Measurements from ENCODE around the gene EBNA1BP2.
"Not testable (repeated sequence)": the region's sequence is repeated elsewhere in the genome, so short reads cannot be mapped to it uniquely, and the experiment has no call there.

The EBNA1BP2 gene, protein sequence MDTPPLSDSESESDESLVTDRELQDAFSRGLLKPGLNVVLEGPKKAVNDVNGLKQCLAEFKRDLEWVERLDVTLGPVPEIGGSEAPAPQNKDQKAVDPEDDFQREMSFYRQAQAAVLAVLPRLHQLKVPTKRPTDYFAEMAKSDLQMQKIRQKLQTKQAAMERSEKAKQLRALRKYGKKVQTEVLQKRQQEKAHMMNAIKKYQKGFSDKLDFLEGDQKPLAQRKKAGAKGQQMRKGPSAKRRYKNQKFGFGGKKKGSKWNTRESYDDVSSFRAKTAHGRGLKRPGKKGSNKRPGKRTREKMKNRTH

DNA sequence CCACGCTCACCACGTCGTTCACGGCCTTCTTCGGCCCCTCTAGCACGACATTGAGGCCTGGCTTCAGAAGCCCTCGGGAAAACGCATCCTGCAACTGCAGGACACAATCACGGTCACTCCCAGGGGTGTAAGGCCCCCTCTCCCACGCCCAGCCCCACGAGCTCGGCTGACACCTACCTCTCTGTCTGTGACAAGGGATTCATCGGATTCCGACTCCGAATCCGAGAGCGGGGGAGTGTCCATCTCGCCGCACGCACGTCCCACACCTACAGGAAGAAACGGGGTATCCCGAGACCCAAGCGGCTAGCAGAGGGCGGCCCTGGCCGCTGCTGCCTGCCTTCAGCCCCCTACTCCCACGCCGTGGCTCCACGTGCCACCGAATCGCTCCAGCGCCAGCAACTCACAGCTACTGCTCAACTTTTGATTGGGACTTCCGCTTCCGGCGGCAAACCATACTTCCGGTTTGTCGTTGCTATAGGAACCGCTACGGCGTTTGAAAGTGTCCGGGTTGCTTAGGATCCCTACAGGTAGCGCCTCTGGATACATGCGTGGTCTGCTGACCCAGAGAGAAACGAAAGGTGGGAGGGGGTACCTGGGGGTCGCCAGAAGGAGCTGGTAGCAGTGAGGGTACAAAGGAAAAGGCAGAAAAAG is at the start of gene EBNA1BP2, which contains the start of gene CFAP57:
Gene EBNA1BP2, minus strand, starts transcription at position 415 of the 651 bp plus-strand sequence. Its CDS starts 172 bp downstream, at position 243.
Gene CFAP57, plus strand, starts transcription at position 455 of the 651 bp plus-strand sequence. CDS start 424 bp downstream, outside the sequence.
- peak; percentile 89 for DNase-seq (ENCODE audit: low read depth)

- no peak for DNase-seq (ENCODE audit: low read depth)
These were observed 49.7 kb upstream of the EBNA1BP2 start for GRCh38 chr1:43221797-43222196.

DNA sequence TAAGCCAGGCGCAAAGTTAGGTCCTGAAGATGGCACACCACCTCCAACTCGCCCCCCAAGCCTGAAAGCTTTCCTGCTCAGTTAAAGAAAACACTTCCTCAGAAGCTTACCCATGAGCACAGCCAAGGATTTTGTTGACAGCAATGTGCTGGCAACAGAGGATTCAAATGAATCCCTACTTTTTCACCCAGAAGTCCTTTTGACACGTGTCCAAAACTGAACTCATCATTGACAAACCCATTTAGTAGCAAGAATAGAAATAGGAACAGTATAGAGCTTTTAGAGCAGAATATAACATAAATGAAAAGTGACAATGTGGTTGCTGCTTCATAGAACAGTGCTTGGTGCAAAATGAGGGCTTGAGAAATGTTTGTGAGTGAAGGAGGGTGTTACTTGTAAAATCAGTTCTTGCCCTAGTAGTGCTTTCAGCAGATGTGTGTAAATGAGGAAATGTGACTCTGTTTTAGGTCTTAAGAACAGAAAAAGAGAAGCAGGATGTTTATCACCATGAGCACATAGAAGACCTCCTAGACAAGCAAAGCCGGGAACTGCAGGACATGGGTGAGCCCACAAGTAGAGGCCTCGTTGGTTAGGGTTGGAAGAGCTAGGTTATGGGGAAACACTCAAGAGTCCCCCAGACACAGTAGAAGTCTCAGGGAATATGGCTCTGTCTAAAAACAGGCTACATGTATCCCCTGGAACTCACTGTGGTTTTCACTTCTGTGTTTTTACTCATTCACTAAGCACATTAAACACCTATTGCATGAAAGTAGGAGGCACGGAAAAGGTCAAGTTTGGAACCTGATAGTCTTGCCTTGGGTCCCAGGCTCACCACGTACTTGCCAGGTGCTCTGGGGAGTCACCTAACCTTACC is 49.1 kb upstream of the EBNA1BP2 start:
- no peak for DNase-seq (ENCODE audit: low read depth)

DNA sequence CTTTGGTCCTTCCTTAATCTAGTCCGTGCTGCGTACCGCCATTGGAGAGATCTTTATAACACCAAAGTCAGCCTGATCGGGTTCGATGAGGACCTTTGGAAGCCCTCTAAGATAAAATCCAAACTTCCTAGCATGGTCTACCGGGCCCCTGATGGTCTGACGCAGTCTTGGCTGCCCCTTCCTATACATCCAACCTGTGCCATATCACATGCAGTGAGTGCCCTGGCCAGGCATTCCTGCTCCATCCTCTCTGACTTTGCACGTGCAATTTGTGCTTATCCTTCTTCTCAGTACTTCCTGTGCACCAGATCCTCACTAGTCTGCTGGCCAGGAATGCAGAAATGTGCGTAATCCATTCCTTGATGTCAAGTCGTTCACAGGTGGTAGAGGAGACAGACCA is 45.7 kb upstream of the EBNA1BP2 start:
- DNase-seq (ENCODE audit: low read depth), result no peak

DNA sequence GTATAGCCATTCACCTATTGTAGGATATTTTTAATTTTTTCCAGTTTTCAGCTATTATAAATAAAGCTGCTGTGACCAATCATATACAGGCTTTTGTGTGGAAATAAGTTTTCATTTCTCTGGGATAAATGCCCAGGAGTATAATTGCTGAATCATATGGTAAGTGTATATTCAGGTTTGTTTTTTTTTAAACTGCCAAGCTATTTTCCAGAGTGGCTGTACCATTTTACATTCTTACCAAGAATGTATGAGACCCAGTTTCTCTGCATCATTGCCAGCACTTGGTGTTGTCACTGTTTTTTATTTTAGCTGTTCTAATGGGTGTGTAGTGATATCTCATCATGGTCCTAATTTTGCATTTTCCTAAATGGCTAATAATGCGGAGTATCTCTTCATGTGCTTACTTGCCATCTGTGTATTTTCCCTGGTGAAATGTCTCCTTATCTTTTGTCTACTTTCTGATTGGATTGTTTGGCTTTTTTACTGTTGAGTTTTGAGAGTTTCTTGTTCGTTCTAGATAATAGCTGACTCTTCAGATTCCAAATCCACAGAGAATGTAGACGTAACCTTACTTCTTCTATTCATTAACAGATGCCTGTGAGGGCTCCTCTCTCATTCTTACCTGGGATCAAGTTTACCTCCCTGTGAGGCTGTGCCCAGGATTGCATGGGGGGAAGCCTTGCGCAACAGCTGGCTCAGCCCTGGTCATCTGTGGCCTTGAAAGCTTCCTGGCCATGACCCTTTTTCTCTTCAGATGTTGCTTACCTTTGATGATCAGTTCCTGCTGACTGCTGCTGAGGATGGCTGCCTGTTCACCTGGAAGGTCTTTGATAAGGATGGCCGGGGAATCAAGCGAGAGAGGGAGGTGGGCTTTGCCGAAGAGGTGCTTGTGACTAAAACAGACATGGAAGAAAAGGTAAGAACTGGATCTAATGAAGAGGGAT is 42.7 kb upstream of the EBNA1BP2 start:
- no peak for DNase-seq (ENCODE audit: low read depth)

- not testable (repeated sequence) for DNase-seq (ENCODE audit: low read depth)
These were observed 36.2 kb upstream of the EBNA1BP2 start for GRCh38 chr1:43208277-43208676.

DNA sequence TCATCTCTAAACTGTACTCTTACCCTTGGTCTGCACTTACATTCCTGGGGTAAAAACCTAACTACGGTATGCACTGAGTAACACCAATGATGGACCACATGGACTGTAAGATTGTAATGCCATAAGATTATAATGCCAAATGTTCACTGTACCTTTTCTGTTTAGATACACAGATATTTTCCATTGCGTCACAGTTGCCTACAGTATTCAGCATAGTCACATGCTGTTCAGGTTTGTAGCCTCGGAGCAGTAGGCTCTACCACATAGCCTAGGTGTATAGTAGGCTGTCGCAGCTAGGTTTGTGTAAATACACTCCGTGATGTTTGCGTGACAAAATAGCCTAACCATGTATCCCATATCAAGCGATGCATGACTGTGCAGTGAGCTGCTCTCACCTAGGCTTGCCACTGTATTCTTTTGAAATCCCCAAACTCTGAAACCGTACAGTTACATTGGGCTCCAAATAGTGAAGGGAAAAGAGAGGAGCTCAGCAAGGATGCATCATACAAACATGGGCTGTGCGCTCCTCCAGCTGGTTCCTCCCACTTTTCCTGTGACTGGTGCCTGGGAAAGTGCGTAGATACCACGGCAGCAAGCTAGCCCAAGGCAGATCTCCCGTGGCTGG is 35.3 kb upstream of the EBNA1BP2 start:
- DNase-seq (ENCODE audit: low read depth), result no peak

DNA sequence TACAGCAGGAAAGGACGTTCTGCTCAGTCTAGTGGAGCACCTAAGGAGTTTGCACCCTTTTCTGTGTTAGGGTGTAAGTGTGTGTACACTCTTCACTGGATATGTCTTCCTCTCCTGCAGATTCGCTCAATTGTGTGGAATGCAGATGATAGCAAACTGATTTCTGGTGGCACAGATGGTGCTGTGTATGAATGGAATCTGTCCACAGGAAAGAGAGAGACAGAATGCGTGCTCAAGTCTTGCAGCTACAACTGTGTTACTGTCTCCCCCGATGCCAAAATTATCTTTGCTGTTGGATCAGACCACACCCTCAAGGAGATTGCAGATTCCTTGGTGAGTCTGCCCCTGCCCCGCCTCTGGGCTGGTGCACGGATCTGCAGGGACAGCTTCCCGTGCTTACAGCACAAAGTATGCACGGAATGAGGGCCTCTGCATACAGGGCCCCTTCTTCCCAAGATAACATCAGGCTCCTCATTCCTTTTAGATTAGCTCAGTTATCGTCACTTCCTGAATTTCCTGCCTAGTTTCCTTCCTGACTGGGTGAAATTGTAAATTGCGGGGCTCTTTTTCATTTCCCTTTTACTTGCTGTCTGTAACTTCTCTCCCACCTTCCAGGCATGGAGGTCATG is 34.6 kb upstream of the EBNA1BP2 start:
- no peak for DNase-seq (ENCODE audit: low read depth)

GRCh38 chr1:43205671-43206070 is 33.6 kb upstream of the EBNA1BP2 start:
- no peak for DNase-seq (ENCODE audit: low read depth)

DNA sequence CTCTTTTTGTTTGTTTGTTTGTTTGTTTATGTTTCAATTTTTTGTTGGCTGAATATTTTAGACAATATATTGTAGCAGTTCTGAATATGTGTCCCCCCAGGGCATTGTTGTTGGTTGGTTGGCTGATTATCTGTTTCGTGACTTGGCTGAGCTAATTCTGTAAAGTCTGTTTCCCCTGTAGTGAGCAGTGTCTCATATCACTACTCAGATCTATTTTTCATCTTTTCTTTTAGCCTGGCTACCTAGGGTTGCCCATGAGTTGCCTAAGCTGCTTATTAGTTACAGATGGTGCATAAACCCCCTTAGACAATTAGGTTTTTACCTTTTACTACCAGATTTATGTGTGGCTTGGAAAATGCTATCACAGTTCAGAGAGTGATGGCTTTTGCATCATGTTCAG is 32.3 kb upstream of the EBNA1BP2 start:
- no peak for DNase-seq (ENCODE audit: low read depth)

DNA sequence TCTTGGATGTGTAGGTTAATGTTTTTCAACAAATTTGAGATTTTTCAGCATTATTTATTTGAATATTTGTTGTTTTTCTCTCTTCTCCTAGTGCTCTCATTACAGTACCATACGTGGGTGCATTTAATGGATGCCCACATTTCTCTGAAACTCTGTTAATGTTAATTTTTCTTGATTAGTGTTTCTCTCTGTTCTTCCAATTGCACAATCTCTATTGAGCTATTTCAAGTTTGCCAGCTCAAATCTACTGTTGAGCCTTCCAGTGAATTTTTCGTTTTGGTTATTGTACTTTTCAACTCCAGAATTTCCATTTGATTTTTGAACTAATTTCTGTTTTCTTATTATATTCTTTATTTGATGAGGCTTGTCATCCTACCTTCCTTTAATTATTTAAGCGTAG is 31.8 kb upstream of the EBNA1BP2 start:
- DNase-seq (ENCODE audit: low read depth), result no peak

- no peak for DNase-seq (ENCODE audit: low read depth)
These were observed 27.1 kb upstream of the EBNA1BP2 start for GRCh38 chr1:43199093-43199726.

DNA sequence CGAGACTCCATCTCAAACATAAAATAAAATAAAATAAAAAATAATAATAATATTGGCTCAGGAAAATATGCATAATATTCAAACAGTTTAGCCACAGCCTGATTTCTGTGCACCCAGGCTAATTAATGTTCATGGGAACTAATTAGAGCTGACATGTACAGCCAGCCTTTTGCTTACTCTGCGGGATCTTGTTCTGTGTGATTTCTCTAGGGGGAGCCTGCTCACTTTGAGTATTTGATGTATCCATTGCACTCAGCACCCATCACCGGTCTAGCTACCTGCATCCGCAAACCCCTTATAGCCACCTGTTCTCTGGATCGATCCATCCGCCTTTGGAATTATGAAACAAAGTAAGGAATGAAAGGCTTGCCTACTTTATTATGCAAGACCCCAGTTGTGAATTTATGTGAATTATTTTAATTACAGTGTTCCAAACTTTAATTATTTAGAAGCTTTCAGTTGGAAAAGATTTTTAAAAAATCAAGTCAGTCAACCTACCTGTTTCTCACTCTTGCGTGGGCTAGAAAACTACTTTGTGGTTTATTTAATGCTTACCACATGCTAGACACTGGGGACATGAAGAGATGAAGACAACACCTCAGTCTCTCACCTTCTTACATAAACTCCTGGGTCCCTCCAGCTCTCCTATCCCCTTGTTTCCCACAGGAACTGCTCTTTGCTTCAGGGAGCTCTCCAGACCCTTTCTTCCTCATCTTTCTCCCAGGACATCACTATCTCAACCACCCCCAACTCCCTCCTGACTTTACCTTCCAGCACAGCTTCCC is 25.4 kb upstream of the EBNA1BP2 start:
- DNase-seq (ENCODE audit: low read depth), result no peak

- DNase-seq (ENCODE audit: low read depth), result no peak
These were observed 22.4 kb upstream of the EBNA1BP2 start for GRCh38 chr1:43194509-43194908.

DNA sequence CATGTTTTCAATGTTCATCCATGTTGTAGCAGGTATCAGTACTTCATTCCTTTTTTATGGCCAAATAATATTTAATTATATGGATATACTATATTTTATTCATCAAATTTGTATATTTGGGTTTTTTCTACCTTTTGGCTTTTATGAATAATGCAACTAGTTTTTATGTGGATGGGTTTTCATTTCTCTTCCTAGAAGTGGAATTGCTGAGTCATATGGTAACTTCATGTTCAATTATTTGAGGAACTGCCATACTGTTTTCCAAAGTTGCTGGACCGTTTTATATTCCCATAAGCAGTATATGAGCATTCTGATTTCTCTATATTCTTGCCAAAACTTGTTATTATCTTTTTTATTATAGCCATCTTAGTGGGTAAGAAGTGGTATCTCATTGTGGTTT is 16.0 kb upstream of the EBNA1BP2 start:
- DNase-seq (ENCODE audit: low read depth), result no peak

GRCh38 chr1:43184995-43185394 is 12.9 kb upstream of the EBNA1BP2 start:
- no peak for DNase-seq (ENCODE audit: low read depth)

DNA sequence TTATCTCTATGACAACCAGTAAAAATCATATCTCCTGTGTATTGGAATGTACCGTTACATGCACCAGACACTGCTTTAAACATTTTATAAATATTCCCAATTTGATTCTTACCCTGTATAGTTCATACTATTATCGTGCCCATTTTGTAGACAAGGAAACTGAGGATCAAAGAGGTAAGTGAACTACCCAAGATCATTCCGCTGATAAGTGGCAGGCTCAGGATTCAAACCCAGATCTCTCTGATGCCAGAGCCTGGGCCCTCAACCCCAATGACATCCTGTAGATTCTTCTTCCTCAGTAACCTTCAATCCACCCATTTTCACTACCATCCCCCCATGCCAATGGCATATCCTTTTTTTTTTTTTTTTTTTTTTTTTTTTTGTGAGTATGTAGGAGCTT is 12.3 kb upstream of the EBNA1BP2 start:
- no peak for DNase-seq (ENCODE audit: low read depth)

DNA sequence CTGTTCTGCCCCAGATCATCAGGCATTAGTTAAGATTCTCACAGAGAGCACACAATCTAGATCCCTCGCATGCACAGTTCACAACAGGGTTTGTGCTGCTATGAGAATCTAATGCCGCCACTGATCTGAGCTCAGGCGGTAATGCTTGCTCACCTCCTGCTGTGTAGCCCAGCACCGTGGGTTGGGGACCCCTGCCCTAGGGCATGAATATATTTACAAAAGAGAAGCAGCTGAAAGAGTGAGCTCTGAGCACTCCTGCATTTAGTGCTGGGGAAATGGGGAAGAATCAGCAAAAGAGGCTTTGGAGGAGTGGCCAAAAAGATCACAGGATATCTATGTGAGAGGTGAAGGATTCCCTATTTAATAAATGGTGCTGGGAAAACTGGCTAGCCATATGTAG is 5.6 kb upstream of the EBNA1BP2 start:
- no peak for DNase-seq (ENCODE audit: low read depth)

DNA sequence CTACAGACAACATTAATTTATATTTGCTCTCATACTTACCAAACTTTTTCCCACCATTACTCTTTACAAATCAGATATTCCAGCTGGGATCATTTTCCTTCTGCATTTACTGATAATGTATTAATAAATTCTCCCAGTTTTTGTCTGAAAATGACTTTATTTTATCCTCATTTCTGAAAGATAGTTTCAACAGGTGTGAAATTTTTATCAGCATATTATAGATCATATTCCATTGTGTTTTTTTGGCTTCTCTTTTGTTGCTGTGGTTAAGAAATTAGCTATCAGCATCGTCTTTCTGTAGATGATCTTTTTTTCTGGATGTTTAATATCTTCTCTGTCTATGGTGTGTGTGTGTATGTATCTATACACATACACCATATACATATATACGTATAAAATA is 2.8 kb upstream of the EBNA1BP2 start:
- DNase-seq (ENCODE audit: low read depth), result no peak
